ENCODE results near the gene NPW.

NPW gene

DNA sequence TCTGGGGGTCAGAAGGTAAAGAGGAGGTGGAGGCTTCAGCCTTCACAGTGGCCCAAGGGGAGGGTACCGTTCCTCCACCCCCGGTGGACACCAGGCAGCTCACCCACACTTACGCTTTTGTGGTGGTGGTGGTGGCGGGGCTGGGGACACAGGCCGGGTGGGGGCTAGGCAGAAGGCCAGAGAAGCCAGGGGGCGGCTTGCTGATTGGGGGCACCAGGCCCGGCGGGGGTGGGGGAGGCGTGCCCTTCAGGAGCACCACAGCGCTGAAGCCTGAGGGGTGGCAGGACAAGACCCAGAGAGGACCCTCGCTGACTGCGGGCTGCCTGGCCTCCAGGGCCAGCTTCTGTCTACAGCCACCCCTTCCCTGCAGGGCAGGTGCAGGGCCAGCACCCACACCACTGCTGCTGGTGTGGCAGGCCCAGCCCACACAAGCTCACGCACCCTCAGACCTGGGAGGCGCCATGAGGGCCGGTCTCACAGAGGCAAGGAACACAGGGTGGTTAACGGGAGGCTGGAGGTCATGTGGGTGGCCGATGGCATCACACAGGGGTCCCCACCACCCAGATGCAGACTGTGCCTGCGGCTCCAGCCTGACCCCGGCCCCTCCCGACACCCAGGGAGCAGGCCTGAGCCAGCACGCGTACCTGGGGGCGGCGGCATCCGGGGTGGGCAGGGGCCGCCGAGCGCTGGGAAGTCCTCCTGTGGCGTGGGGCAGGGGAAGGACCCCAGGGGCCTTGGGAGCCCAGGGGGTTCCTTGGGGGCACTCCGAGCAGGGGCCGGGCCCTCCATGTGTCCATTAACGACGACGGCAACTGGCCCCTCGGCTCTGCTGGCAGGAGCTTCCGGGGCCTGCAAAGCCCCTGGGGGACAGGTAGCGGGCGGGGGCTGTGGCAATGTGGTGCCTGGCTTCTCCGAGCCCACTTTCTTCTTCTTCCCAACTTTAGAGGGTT is 20.5 kb upstream of the NPW start:
- DNase-seq (ENCODE audit: extremely low read depth, low read depth) = no peak
- TF ChIP-seq, protein P1, sequence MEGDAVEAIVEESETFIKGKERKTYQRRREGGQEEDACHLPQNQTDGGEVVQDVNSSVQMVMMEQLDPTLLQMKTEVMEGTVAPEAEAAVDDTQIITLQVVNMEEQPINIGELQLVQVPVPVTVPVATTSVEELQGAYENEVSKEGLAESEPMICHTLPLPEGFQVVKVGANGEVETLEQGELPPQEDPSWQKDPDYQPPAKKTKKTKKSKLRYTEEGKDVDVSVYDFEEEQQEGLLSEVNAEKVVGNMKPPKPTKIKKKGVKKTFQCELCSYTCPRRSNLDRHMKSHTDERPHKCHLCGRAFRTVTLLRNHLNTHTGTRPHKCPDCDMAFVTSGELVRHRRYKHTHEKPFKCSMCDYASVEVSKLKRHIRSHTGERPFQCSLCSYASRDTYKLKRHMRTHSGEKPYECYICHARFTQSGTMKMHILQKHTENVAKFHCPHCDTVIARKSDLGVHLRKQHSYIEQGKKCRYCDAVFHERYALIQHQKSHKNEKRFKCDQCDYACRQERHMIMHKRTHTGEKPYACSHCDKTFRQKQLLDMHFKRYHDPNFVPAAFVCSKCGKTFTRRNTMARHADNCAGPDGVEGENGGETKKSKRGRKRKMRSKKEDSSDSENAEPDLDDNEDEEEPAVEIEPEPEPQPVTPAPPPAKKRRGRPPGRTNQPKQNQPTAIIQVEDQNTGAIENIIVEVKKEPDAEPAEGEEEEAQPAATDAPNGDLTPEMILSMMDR (IDR thresholded peaks at IDR 0.05; ENCODE audit: low read depth, low read length, missing control alignments) = no peak

GRCh38 chr16:1999866-2000514 is 19.6 kb upstream of the NPW start:
- H3K4me3 ChIP-seq (replicated peaks; ENCODE audit: low read depth, low read length) = no peak overlapping the region
- DNase-seq (ENCODE audit: extremely low read depth, low read depth) = no peak
- TF ChIP-seq, protein P1 (IDR thresholded peaks at IDR 0.05; ENCODE audit: low read depth, low read length, missing control alignments) = no peak

More for the DNA sequence above, 20.5 kb upstream of the NPW start:
- H3K4me3 ChIP-seq (replicated peaks; ENCODE audit: low read depth, low read length) = no peak overlapping the region

- no peak for DNase-seq (ENCODE audit: extremely low read depth, low read depth)
- TF ChIP-seq, protein P1 (IDR thresholded peaks at IDR 0.05; ENCODE audit: low read depth, low read length, missing control alignments) = no peak
- no peak overlapping the region for H3K4me3 ChIP-seq (replicated peaks; ENCODE audit: low read depth, low read length)
Measured at GRCh38 chr16:2001035-2001434, 18.6 kb upstream of the NPW start.

GRCh38 chr16:2001456-2002355 is 17.9 kb upstream of the NPW start:
- no peak for DNase-seq (ENCODE audit: extremely low read depth, low read depth)
- TF ChIP-seq, protein P1 (IDR thresholded peaks at IDR 0.05; ENCODE audit: low read depth, low read length, missing control alignments) = no peak
- no peak overlapping the region for H3K4me3 ChIP-seq (replicated peaks; ENCODE audit: low read depth, low read length)

DNA sequence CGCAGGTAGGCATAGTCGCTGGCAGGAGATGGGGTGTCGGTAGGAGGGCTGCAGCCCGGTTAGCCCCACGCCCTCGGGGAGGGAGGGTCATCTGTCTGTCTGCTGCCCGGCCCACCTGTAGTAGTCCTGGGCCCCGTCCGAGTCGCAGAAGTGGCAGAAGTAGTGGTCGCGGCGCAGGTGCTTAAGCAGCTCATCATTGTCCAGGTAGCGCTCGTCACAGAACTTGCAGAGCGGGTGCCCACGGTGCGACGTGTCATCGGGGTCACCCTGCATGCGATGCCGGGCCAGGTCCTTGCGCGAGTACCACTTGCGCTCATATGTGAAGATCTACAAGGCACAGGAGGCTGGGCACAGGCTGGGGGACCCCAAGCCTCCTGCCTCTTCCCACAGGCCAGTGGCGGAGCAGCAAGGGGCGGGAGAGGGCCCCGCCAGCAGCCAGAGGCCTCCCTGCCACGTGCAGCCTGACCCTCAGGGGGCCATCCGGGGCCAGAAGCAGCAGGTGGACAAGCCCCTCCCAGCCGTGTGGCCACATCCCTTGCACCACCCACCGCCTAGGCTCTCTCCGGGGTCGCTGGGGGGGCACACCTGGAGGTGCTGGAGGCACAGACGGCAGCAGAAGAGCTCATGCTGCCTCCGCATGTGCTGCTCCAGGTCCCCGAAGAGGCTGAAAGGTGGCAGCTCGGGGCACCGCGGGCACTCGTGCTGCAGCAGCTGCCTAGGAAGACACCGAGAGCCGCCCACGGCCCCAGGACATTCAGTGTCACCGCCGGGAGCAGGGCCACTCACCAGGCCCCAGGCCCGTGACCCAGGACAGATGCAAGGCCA is 17.0 kb upstream of the NPW start:
- DNase-seq (ENCODE audit: extremely low read depth, low read depth) = no peak
- TF ChIP-seq, protein P1 (IDR thresholded peaks at IDR 0.05; ENCODE audit: low read depth, low read length, missing control alignments) = no peak
- H3K4me3 ChIP-seq (replicated peaks; ENCODE audit: low read depth, low read length) = no peak overlapping the region
